Heart right ventricle (tissue), 16 donors: Measurements from ENCODE around the gene SEPTIN12. TPM values are rescaled to one million over a fixed set of nuclear protein-coding genes. Genes with fewer than 3 reads are reported as not detected.

Experiments used
- ATAC-seq, 8 donors: fragments of 200-7000 bp; cut with Tn5 transposase; one replicate each; pipeline ENCODE4 v1.9.1; 2020; ENCODE audit warnings: mild to moderate bottlenecking in 8 of 8, moderate library complexity in 8 of 8, moderate number of reproducible peaks in 1 of 8
- DNase-seq, 2 donors: peaks; one replicate each; pipeline ENCODE4 v3.0.0-alpha.2; 2020
- H3K27ac ChIP-seq, 10 donors: fragments of 200-600 bp; sonication (generic) in 2 of 10; one replicate each; pipeline versions ENCODE4 v1.5.0 to v1.8.0; 2020 to 2022; ENCODE audit warnings: mild to moderate bottlenecking in 3 of 10
- H3K27me3 ChIP-seq, 7 donors: fragments of 200-600 bp; one replicate each; pipeline ENCODE4 v1.8.0; 2021 to 2022; ENCODE audit warnings: mild to moderate bottlenecking in 2 of 7
- H3K36me3 ChIP-seq, 9 donors: fragments of 200-600 bp; sonication (generic) in 1 of 9; one replicate each; pipeline versions ENCODE4 v1.5.0 to v1.8.0; 2020 to 2022; ENCODE audit warnings: mild to moderate bottlenecking in 2 of 9
- H3K4me1 ChIP-seq, 9 donors: fragments of 200-600 bp; sonication (generic) in 1 of 9; one replicate each; pipeline versions ENCODE4 v1.5.0 to v1.8.0; 2020 to 2022; ENCODE audit warnings: mild to moderate bottlenecking in 4 of 9
- H3K4me3 ChIP-seq, 10 donors: fragments of 200-600 bp; sonication (generic) in 2 of 10; one replicate each; pipeline versions ENCODE4 v1.5.0 to v1.8.0; 2020 to 2022; ENCODE audit warnings: mild to moderate bottlenecking in 7 of 10, moderate library complexity in 2 of 10
- H3K9me3 ChIP-seq, 11 donors: fragments of 200-600 bp in 10 of 11; sonication (generic) in 2 of 11; one replicate each; pipeline versions ENCODE4 v1.5.0 to v1.8.0; 2013 to 2022; ENCODE audit warnings: mild to moderate bottlenecking in 2 of 11, control low read depth in 1 of 11, moderate library complexity in 1 of 11
- CTCF ChIP-seq, 9 donors: fragments of 200-600 bp; sonication (generic) in 2 of 9; IDR thresholded peaks; one replicate each; pipeline versions ENCODE4 v1.5.0 to v1.8.0; 2021 to 2022; ENCODE audit warnings: antibody characterized with exemption in 9 of 9, mild to moderate bottlenecking in 5 of 9, moderate library complexity in 1 of 9
- WGBS, 2 donors: extraction: QIAGEN DNeasy Blood & Tissue Kit; methylation state at CpG; one replicate each; pipeline ENCODE4 v1.1.7; 2013; ENCODE audit warnings: inconsistent platforms in 1 of 2; 5-methylcytosine and 5-hydroxymethylcytosine counted together
- intact Hi-C, 10 donors: fragments of 100-400 bp; cut with DNase I; formaldehyde crosslinking; loops; one replicate each; pipeline versions ENCODE4 v1.11.1 to v1.14.2; 2022
- polyA plus RNA-seq, 2 donors: library from polyadenylated mRNA; stranded (reverse); fragments of 200-250 nt; gene quantifications; one replicate each; pipeline ENCODE4 v1.2.3, GENCODE V29; 2013
- total RNA-seq, 10 donors: library from RNA; stranded (reverse); fragmentation: NEBNext Ultra II Directional in 3 of 10; extraction: Animal tissue kit (Norgen Biotek cat#: 25700) in 3 of 10; gene quantifications; one replicate each; pipeline versions ENCODE4 v1.2.1 to v1.2.4, GENCODE V29; 2021 to 2023
- donor health status: Arrhythmogenic right ventricular cardiomyopathy.
- donor health status: ischemic (EF 13 %, LVEDD 7.1; RV severe dilation, severe dysfunction).
- donor health status: healthy with polysubstance abuse.
- donor health status: DM: no; HTN: yes; CAD: no.
- donor health status: DM: no; HTN: no; CAD: no.
- donor health status: ischemic (EF 25% LVEDD 6.9; RV normal size, moderate dysfunction).
- donor health status: ischemic (EF 25% LVEDD 5.7; RV mildly dilated, moderate dysfunction).
- donor health status: healthy.
- donor health status: DM: yes; HTN: yes; CAD: no.
- donor health status: Ischemic cardiomyopathy.
- donor health status: ischemic (EF 35%, LVEDD 5.7; RV mildly dilated, moderate dysfunction).
- donor health status: nonischemic (EF 11% LVEDD 7.7; RV severe dilation, severe dysfunction).
- donor health status: DM: yes; HTN: yes; CAD: no.
- donor health status: PGD.
- donor health status: ischemic (EF 29% LVEDD 5.4; RV normal size, mild dysfunction).
- donor health status: nonischemic (EF 23%, LVEDD 6.1; RV moderate dilation, normal function).

Gene SEPTIN12
- total and polyA plus RNA-seq, 12 donors, result 1.3 TPM; not detected in 11

DNA sequence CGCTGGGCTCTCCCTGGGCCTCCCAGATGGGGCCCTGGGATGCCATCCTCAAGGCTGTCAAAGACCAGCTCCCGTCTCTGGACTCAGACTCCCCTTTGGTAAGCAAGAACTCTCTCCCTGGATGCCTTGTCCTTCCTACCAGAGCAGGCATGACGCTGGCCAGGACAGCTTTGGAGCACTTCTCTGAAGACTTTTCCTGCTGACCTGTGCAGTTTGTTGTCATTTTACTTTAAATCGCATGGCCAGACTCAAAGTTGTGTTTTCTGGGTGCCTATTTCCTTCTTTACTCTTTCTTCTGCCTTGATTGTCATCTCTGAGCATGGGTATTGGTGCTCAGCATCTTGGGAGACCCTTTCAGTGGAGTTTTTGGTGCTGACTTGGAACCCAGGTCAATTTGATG lies 51.6 kb downstream of the SEPTIN12 start:
- H3K27me3 ChIP-seq, result no peaks in the 10 kb centered on the region
- no peak for DNase-seq
- H3K4me3 ChIP-seq, result no peak overlapping the region
- TF ChIP-seq CTCF (IDR thresholded peaks at IDR 0.05), result no peak
- intact Hi-C loops, result loop anchor here in 2 of 10 donors (5.0 to 10.0 kb wide), 2 partner anchors 61 to 218 kb away; partner anchors contain the start of genes SEC14L5 (in 1 of the 2) and SMIM22 (in 1 of the 2)
- WGBS, 2 donors, result 90 to 92% methylated on average over 4 of the region's 4 CpGs
- no peaks in the 10 kb centered on the region for H3K9me3 ChIP-seq
- peaks cover 2 to 20% (median 15%) of the 10 kb centered on the region in 9 donors for H3K4me1 ChIP-seq
- ATAC-seq, result no peak
- no peak overlapping the region for H3K27ac ChIP-seq
- peaks cover 0 to 3% (median 0%) of the 10 kb centered on the region in 9 donors for H3K36me3 ChIP-seq

GRCh38 chr16:4734730-4735535 lies 53.2 kb downstream of the SEPTIN12 start:
- no peaks in the 10 kb centered on the region for H3K27me3 ChIP-seq
- peaks cover 0 to 19% (median 0%) of the 10 kb centered on the region in 9 donors for H3K36me3 ChIP-seq
- intact Hi-C loops, result loop anchor here in 3 of 10 donors (5.0 to 10.0 kb wide), 3 partner anchors 32 to 220 kb away; partner anchors contain the start of genes SEC14L5 (in 1 of the 3), SMIM22 (in 1 of the 3) and ZNF500 (in 1 of the 3)
- peak overlapping the region; percentile 77 to 99 (median 93) for H3K4me3 ChIP-seq
- no peaks in the 10 kb centered on the region for H3K9me3 ChIP-seq
- DNase-seq (peak; percentile 90 to 92), ATAC-seq (peak; percentile 80 to 94 (median 88))
- WGBS, 2 donors, result 8% methylated on average over 38 of the region's 38 CpGs
- TF ChIP-seq CTCF (IDR thresholded peaks at IDR 0.05), result no peak
- peaks cover 2 to 20% (median 15%) of the 10 kb centered on the region in 9 donors for H3K4me1 ChIP-seq
- H3K27ac ChIP-seq, result peak overlapping the region in 9 of 10 donors; percentile 52 to 85 (median 80)

DNA sequence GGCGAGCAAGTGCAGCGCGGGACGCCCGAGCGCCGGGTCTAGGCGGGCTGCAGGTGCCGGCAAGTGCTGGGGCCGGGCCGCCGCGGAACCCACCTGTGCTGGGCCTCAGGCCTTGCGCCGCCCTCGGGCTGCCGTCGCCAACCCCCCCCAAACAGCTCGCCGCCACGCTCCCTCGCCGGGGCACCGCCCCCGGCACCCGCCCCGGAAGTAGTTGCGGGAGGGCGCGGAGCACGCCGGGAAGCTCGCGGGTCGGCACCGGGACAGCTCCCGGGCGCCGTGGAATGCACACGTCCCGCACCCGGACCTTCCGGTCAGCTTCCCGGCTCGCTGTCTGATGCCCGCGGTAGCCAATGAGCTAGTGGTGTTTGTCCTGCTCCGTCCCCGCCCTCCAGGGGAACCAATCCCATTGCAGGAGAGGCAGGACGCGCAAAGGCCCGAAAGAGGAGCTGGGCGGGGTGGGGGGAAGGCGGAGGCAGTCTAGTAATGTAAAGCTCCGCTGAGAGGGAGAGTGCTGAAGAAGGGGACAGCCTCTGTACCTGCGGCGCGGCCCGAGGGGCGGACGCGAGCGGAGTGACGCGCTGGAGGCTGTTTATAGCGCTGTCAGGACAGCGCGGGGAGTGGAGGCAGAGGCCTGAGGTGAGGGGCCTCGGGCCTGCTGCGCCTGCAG lies 53.9 kb downstream of the SEPTIN12 start, which contains the start of the genes ANKS3 and DNAAF8:
Gene ANKS3, minus strand, starts transcription at position 209 of the 667 bp plus-strand sequence. CDS start 4,122 bp downstream, outside the sequence.
Gene DNAAF8, plus strand, starts transcription at position 475 of the 667 bp plus-strand sequence. CDS start 1,978 bp downstream, outside the sequence.
- WGBS, 2 donors, result 1% methylated on average over 64 to 70 of the region's 70 CpGs
- H3K9me3 ChIP-seq, result no peaks in the 10 kb centered on the region
- peaks cover 0 to 27% (median 3%) of the 10 kb centered on the region in 9 donors for H3K36me3 ChIP-seq
- intact Hi-C loops, result loop anchor here in 2 of 10 donors (5.0 to 10.0 kb wide), 2 partner anchors 33 to 221 kb away; partner anchors contain the start of genes SEC14L5 (in 1 of the 2) and ZNF500 (in 1 of the 2)
- peaks cover 2 to 20% (median 15%) of the 10 kb centered on the region in 9 donors for H3K4me1 ChIP-seq
- TF ChIP-seq CTCF (IDR thresholded peaks at IDR 0.05), result no peak
- DNase-seq (peak; percentile 95 to 96), ATAC-seq (peak; percentile 96 to 98 (median 98))
- no peaks in the 10 kb centered on the region for H3K27me3 ChIP-seq
- peak within 1 kb of the TSS; percentile 77 to 99 (median 93) for H3K4me3 ChIP-seq
- peak within 1 kb of the TSS in 9 of 10 donors; percentile 66 to 85 (median 80) for H3K27ac ChIP-seq

DNA sequence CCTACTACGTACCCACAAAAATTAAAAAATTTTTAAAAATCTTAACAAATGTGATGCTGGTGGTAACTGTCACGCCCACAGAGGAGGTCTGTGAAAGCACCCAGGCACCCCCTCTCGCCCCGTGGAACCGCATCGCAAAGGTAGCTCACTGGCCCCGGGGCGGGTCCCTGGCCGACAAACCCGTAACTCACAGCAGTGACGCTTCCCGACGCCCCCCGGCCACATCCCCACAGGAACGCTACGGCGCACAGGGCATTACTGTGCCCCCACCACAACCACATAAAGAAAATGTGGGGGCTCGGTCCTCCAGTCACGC lies 54.4 kb downstream of the SEPTIN12 start:
- H3K4me1 ChIP-seq, result peaks cover 2 to 20% (median 15%) of the 10 kb centered on the region in 9 donors
- TF ChIP-seq CTCF (IDR thresholded peaks at IDR 0.05), result no peak
- H3K4me3 ChIP-seq, result peak overlapping the region; percentile 77 to 99 (median 93)
- intact Hi-C loops, result loop anchor here in 2 of 10 donors (5.0 to 10.0 kb wide), 2 partner anchors 34 to 221 kb away; partner anchors contain the start of genes SEC14L5 (in 1 of the 2) and ZNF500 (in 1 of the 2)
- DNase-seq (no peak), ATAC-seq (peak in 1 of 8 donors; percentile 1)
- peaks cover 0 to 32% (median 8%) of the 10 kb centered on the region in 9 donors for H3K36me3 ChIP-seq
- H3K9me3 ChIP-seq, result no peaks in the 10 kb centered on the region
- 1% methylated on average over 19 of the region's 19 CpGs for WGBS, 2 donors
- no peaks in the 10 kb centered on the region for H3K27me3 ChIP-seq
- peak overlapping the region in 9 of 10 donors; percentile 66 to 85 (median 80) for H3K27ac ChIP-seq
